NCI-H446 (cell line): ENCODE data around the gene KCP.

Experiments used
- DNase-seq, 2 experiments: peaks; one replicate each; lab custom pipeline; 2025; lab: John Stamatoyannopoulos, UW

Gene KCP

GRCh38 chr7:128906766-128907559 lies 3.5 kb downstream of the KCP start:
- no peak for DNase-seq

DNA sequence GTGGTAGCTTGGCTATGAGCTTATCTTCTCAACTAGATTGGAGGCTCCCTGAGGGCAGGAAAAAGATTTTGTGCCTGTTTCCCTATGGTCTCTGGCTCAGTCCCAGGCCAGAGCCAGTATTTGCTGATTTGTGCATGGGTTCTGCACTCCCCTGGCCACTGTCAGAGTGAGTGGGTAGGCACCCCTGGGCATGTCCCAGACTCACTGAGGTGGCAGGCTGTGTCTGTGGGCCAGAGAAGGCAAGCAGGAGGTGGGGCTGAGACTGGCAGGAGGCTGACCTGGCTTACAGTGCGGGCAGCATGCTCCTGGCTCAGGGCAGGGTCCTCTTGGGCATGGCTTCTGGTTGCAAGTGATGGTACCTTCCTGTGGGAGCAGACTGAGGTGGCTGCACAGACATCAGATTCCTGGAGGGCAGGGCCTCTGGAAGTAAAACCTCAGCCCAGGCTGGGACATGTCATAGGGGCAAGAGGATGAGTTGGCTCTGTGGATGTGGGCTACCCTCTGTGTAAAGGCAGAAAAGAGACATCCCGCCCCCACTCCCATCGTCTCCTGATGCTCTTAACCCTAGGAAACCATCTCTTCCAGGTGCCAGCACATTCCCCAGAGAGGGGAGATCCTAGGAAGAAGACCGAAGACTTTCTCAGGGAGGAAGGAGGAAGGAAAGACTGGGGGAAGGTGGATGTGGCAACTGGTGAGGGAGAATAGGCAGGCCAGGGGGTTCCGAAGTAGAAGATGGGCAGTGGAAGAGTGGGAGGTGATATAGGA lies 4.3 kb downstream of the KCP start:
- DNase-seq = no peak

GRCh38 chr7:128904381-128905197 lies 5.9 kb downstream of the KCP start:
- peak; percentile 16 to 48 for DNase-seq

- DNase-seq = no peak
Measured at GRCh38 chr7:128903621-128904361, 6.7 kb downstream of the KCP start.

GRCh38 chr7:128902761-128903585 lies 7.5 kb downstream of the KCP start:
- no peak for DNase-seq

DNA sequence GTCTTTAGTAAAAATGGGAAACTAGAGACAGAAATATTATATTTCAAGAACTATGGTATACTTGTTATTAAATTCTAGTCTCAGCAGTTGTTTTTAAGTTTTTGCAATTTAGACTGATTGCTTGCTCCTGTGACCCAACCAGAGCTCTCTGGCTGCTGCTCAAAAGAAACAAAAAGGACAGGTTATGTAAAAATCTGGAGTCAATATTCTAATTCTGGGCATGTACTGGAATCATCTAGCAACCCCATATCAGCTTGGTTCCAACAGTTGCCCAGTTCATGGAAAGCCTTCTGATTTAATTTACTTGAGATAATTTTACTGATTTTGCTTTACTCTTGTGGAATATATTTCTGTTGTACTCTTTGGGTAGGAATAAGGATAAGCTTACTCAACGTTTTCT lies 10.3 kb downstream of the KCP start:
- DNase-seq = no peak

- no peak for DNase-seq
Measured at GRCh38 chr7:128899392-128899791, 11.1 kb downstream of the KCP start.

DNA sequence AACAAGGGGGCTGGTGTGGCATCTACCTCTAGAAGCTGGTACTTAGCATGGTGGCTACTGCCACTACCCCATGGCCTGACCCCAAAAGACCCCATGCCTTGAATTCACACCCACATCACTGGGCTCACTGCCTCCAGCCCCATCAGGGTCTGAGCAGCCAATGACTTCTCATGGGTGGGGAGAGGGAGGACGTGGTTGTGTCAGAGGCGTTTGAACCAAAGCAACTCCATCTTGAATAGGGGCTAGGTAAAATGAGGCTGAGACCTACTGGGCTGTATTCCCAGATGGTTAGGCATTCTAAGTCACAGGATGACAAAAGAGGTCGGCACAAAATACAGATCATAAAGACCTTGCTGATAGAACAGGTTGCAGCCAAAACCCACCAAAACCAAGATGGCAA lies 15.2 kb downstream of the KCP start:
- DNase-seq = no peak

DNA sequence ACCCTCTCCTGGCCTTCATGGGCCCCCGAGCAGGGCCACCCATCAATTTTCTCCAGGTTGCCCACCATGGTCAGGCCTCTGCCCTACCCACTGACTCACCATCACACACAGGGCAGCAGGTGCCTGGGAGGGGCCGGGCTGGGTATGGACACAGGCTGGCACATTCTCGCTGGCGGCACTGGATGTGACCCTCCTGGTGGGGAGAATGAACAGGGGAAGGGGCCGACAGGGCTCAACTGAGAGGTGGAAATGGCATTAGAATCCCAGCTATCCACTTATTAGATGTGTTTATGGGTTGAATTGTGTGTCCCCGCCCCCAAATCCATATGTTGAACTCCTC lies 16.4 kb downstream of the KCP start:
- DNase-seq = no peak

GRCh38 chr7:128893251-128894100 lies 17.0 kb downstream of the KCP start:
- DNase-seq = no peak

DNA sequence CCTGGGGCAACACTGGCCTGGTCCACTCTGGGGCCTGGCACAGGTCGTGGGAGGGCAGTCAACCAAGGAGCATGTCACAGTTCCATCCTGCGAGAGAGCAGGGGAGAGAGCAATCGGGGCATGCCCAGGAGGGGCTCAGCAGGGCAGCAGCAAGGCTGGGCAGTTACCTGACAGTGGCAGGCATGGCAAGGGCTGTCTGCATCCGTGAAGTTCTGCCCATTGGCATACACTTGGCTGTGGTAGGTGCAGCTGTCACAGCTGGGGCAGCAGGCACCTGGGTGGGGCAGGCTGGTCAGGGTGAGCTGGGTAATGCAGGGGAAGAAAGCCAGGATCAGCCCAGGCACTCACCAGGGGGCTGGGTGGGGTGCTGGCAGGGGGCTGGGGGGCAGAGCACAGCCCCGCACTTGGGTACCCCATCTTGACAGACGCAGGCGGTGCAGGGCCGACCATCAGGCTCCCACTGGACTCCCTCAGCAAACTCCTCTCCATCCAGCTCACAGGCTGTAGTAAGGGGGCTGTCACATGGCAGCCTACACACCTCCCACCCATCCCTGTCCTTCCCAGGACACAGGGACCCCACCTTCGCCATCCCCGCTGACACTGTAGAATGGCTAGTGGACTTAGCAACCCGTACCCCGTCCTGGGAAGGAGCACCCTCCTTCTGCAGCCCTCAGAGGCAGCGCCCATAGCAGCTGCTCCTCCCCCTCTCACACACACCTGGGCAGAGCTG lies 17.8 kb downstream of the KCP start:
- no peak for DNase-seq

GRCh38 chr7:128891942-128892269 lies 18.6 kb downstream of the KCP start:
- no peak for DNase-seq

- DNase-seq = no peak
Measured at GRCh38 chr7:128891110-128891941, 19.2 kb downstream of the KCP start.

DNA sequence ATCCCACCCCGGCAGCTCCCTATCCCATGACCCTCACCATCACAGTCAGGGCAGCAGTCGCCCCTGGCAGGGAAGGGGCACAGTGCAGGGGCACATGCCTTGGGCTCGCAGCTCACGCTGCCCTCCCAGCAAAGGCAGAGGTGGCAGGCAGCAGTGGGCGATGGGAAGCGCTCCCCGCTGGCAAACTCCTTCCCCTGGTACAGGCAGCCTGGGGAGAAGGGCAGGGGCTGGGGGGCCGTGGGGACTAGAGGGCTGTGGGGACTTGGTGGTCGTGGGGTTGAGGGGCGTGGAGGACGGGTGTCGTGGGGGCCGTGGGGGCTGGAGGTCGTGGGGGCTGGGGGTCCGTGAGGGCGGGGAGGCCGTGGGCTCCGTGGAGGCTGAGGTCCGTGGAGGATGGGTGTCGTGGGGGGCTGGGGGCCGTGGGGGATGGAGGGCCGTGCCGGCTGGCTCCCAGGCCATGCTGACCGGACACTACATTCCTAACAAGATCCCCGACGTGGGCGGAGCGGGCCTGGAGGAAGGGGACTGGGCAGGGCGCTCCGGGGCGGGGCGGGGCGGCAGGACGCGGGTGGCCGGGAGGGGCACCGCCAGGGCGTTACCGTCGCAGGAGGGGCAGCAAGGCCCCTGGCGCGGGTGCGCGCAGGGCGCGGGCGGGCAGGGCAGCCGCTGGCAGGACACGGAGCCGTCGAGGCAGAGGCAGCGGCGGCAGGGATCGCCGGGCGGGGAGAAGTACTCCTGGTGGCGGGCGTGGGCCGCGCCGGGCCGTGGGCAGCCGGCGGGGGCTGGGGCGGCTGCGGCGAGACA lies 20.0 kb downstream of the KCP start:
- DNase-seq = no peak

GRCh38 chr7:128889121-128889520 lies 21.4 kb downstream of the KCP start:
- DNase-seq = no peak

GRCh38 chr7:128888756-128889095 lies 21.8 kb downstream of the KCP start:
- no peak for DNase-seq

GRCh38 chr7:128888039-128888755 lies 22.3 kb downstream of the KCP start:
- DNase-seq = no peak
